GM10266 (cell line): Measurements from ENCODE around the gene PGGT1B.

Experiments used
- DNase-seq: peaks from one replicate; pipeline ENCODE4 v3.0.0; 2012; ENCODE audit errors: extremely low spot score
- TF ChIP-seq, protein P1 (sequence below): IDR thresholded peaks from 2 replicates; pipeline ENCODE4 v1.5.1; 2012; ENCODE audit warnings: mild to moderate bottlenecking, low read depth; ENCODE audit not compliant: control insufficient read depth, insufficient read depth; ENCODE audit errors: missing control alignments

PGGT1B gene

DNA sequence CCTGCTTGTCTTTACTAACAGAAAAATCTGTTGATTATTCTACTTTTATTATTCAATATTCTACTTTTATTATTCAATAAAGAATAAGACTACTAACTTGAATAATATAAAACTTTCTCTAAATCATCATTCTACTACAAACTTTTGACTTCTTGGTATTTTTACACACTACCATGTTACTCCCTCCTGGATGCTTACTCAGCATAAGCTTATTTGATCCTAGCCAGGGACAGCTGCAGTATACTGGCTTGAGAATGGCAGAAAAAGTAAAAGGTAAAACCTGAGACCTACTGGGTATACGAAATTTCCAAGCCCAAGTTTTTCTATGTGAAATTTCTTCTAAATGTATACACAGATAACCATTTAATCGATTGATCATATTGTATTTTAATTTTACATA, 26.1 kb downstream of the PGGT1B start:
- TF ChIP-seq, protein P1, sequence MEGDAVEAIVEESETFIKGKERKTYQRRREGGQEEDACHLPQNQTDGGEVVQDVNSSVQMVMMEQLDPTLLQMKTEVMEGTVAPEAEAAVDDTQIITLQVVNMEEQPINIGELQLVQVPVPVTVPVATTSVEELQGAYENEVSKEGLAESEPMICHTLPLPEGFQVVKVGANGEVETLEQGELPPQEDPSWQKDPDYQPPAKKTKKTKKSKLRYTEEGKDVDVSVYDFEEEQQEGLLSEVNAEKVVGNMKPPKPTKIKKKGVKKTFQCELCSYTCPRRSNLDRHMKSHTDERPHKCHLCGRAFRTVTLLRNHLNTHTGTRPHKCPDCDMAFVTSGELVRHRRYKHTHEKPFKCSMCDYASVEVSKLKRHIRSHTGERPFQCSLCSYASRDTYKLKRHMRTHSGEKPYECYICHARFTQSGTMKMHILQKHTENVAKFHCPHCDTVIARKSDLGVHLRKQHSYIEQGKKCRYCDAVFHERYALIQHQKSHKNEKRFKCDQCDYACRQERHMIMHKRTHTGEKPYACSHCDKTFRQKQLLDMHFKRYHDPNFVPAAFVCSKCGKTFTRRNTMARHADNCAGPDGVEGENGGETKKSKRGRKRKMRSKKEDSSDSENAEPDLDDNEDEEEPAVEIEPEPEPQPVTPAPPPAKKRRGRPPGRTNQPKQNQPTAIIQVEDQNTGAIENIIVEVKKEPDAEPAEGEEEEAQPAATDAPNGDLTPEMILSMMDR: no peak
- DNase-seq: no peak

DNA sequence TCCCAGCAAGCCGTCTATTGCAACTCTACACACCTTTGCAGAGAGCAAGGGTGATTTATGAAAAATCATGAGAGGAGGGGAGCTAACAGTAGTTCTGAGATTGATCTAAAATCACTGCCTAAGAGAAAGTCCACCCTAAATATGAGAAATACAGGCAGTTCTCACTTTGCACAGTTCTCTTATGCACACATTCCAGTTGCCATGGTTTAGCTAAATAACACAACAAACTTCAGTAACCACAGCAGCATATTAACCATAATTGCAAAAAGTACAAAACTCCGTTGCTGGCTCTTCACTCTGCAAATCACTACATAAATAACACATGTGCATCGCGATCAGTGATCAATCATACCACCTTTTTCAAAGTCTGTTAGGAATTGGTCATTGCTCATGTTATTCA, 31.1 kb downstream of the PGGT1B start:
- no peak for DNase-seq
- TF ChIP-seq, protein P1: no peak

DNA sequence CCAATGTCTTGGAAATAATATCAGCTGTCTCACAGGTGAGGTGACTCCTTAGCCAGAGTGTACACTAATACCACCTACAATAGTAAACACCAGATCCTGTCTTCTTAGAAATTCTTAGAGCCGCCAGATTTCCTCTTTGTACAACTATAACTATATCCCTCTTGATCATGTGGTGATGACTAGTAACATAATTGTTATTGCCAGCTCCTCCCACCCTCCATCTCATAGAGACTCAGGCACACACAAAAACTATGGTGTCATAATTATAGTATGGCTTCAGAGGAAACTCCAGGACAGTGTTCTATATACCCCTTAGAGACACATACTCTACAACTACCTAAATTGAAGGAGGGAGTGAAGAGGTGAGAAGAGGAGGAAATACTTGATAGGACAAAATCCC, 33.1 kb downstream of the PGGT1B start:
- no peak for DNase-seq
- TF ChIP-seq, protein P1: no peak

DNA sequence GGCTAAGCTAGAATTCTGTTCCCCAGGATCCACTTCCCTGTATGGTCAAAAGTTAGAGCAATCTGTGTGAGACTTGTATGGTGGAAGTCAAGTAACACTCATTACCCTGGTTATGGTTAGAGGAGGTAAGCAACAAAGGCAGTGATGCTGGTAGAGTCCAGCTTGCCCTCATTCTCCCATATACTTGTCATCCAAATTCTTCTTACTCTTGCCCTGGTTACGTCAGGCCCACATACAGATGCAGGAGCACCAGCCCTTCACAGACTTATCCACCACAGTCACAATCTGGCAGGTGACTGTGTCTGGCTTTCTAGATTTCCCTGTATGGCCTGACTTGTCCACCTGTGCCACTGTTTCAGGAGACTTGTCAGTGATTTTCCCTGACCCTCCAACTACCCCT, 35.4 kb downstream of the PGGT1B start:
- no peak for DNase-seq
- TF ChIP-seq, protein P1: no peak

DNA sequence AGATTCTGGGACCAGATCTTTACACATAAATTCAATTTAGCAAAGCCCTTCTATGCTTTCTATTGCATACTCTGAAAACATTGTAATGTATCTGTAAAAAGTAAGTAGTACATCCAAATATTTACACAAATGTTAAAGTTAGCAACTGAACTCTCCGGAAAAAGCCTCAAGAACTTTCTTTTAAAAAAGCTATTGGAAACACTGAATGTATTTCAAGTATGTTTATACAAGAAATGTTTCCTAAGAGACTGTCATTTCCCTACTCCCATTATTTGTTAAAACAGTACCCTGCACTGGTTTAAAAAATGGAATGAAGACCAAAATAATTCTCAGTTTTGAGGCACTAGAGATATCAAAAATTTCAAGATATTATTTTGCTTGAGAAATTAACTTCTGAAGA, 48.1 kb downstream of the PGGT1B start:
- TF ChIP-seq, protein P1: no peak
- DNase-seq: no peak

DNA sequence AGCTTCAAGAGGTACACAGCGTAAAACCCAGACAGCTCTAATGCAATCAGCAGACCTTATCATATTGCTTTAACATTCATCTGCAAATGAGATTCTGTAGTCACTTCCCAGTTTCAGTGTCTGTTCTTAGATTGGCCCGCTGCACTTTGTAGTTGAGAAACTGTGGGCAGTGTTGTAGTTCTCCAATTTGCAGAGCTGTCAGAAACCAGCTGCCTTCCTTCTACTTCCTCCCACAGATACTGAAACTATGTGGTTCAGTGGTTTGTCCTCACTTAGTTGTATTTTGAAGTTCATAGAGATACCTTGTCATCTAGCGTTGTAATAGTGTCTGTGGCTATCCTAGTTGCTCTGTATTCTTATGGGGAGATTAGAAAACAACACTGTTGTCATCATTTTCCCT, 53.4 kb downstream of the PGGT1B start:
- DNase-seq: peak; percentile 55
- TF ChIP-seq, protein P1: no peak

DNA sequence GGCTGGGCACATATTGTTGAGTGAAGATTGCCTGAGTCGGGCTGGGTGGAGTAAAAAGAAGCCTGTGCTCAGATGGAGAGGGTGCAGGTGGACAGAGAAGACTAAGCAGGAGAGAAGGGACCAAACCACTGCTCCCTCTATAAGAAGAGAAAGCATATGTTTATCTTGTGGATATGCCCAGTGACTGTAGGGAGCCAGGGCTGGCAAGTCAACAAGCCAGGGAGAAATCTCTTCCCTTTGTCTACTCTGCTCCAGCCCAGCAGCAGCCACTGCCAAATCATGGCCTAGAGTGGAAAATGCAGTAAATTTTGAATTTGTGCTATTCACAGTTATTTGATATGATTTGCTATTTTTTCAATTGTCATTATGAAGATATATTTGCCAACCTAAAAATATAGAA, 59.7 kb downstream of the PGGT1B start:
- TF ChIP-seq, protein P1: no peak
- no peak for DNase-seq
